ENCODE data around the gene DNAJA3. TPM values are rescaled to one million over a fixed set of nuclear protein-coding genes. Genes with fewer than 3 reads are reported as not detected.
A peak's percentile ranks its signal among the peaks of the same experiment; 100 is the strongest.

The DNAJA3 gene
- total and polyA plus RNA-seq, 4 donors = 24.8 to 38.5 (median 35.5) TPM

DNA sequence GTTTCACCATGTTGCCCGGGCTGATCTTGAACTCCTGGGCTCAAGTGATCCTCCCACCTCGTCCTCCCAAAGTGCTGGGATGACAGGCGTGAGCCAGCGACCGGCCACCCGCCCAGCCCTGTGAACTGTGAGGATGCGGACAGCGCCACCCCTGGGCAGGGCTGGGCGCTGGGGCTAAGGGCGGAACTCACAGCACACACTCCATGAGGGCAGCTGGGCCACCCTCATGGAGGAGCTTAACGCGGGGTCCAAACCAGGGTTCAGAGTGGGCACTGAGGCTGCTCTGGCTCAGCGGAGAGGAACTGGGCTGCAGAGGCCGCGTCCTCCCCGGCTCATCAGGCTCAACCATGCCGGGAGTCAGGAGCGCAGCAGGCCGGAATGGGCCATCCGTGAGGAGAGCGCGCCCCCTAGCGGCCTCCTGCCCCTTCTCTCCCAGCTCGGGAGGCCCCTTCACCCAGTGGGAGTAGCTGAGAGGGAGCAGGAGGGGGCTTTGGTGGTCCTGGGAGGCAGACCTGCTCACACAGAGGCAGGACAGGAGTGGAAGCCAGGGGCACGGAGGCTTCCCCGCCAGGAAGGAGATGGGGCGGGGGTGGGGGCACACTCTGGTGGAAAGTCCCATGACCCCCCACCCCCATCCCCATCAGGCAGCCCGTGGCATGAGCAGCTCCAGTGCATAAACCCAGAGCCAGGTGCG is 23.1 kb upstream of the DNAJA3 start:
- DNase-seq (peak; percentile 84 to 89 (median 87)), ATAC-seq (ENCODE audit: insufficient read depth, low FRiP score) (peak; percentile 73)
- Histone ChIP-seq H3K36me3 (ENCODE audit: control insufficient read depth in 4 of 4, insufficient read depth in 4 of 4, low read length in 4 of 4) (peaks cover 0 to 37% (median 5%) of the 10 kb centered on the region in 4 donors), H3K9me3 (ENCODE audit: control insufficient read depth in 4 of 4, insufficient read depth in 3 of 4, low read length in 3 of 4) (no peaks in the 10 kb centered on the region), H3K4me3 (no peak overlapping the region), H3K27ac (ENCODE audit: low read depth in 1 of 2, low read length in 1 of 2) (no peak overlapping the region), H3K9ac (ENCODE audit: insufficient read depth in 1 of 2, low read length in 2 of 2) (no peak overlapping the region), H3K27me3 (ENCODE audit: control insufficient read depth in 3 of 3, insufficient read depth in 3 of 3, low read length in 2 of 3) (no peaks in the 10 kb centered on the region), H3K4me1 (ENCODE audit: control insufficient read depth in 5 of 5, insufficient read depth in 5 of 5, low read length in 5 of 5) (peaks cover 0 to 5% (median 0%) of the 10 kb centered on the region in 5 donors)
- 32 to 43% methylated on average over 29 of the region's 29 CpGs for WGBS, 2 donors
- TF ChIP-seq, protein P1, sequence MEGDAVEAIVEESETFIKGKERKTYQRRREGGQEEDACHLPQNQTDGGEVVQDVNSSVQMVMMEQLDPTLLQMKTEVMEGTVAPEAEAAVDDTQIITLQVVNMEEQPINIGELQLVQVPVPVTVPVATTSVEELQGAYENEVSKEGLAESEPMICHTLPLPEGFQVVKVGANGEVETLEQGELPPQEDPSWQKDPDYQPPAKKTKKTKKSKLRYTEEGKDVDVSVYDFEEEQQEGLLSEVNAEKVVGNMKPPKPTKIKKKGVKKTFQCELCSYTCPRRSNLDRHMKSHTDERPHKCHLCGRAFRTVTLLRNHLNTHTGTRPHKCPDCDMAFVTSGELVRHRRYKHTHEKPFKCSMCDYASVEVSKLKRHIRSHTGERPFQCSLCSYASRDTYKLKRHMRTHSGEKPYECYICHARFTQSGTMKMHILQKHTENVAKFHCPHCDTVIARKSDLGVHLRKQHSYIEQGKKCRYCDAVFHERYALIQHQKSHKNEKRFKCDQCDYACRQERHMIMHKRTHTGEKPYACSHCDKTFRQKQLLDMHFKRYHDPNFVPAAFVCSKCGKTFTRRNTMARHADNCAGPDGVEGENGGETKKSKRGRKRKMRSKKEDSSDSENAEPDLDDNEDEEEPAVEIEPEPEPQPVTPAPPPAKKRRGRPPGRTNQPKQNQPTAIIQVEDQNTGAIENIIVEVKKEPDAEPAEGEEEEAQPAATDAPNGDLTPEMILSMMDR (IDR thresholded peaks at IDR 0.05; ENCODE audit: control extremely low read depth, extremely low read depth) = peak; percentile 90

DNA sequence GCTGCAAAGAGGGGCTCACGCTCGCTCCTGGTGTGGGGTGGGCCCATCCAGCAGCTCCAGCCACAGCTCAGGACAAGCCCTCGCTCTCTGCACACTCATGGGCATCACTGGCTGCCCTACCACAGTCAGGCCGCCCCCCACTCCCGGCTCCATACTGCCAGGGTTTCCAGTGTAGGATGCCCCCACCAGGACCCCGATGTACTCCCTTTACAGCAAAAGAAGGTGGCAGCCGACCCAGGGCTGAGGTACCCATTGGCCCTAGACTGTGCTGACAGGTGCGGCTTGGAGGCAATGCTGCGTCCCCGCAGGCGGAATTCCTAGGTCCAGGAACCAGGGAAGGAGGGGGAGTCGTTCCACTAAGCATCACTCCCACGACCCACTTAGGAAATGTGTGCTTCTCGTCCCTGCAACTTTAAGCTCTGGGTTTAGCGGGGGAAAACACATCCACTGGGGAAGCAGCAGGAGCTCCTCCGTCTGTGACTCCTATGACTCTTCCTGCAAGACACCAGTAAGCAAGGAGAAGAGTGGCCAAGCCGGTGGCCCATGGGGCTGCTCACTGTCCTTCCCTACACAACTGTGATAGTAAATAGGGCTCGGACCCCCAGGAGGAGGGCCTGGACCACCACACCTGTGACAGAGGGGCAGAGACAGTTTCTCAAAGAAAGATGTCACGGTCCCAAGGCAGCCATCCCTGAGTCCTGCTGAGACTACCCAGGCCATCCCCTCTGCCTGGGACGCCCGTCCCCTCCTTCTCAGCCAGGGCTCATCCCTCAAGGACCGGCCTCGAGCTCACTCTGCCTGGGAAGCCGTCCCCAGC is 22.3 kb upstream of the DNAJA3 start:
- TF ChIP-seq, protein P1 (IDR thresholded peaks at IDR 0.05; ENCODE audit: control extremely low read depth, extremely low read depth) = no peak
- Histone ChIP-seq H3K4me1 (ENCODE audit: control insufficient read depth in 5 of 5, insufficient read depth in 5 of 5, low read length in 5 of 5) (peaks cover 0 to 13% (median 0%) of the 10 kb centered on the region in 5 donors), H3K4me3 (no peak overlapping the region), H3K9me3 (ENCODE audit: control insufficient read depth in 4 of 4, insufficient read depth in 3 of 4, low read length in 3 of 4) (no peaks in the 10 kb centered on the region), H3K27ac (ENCODE audit: low read depth in 1 of 2, low read length in 1 of 2) (no peak overlapping the region), H3K27me3 (ENCODE audit: control insufficient read depth in 3 of 3, insufficient read depth in 3 of 3, low read length in 2 of 3) (no peaks in the 10 kb centered on the region), H3K36me3 (ENCODE audit: control insufficient read depth in 4 of 4, insufficient read depth in 4 of 4, low read length in 4 of 4) (peaks cover 0 to 39% (median 5%) of the 10 kb centered on the region in 4 donors), H3K9ac (ENCODE audit: insufficient read depth in 1 of 2, low read length in 2 of 2) (no peak overlapping the region)
- 88 to 90% methylated on average over 24 of the region's 24 CpGs for WGBS, 2 donors
- no peak for ATAC-seq (ENCODE audit: insufficient read depth, low FRiP score)
- DNase-seq = no peak

GRCh38 chr16:4404247-4404966 is 21.3 kb upstream of the DNAJA3 start:
- Histone ChIP-seq H3K27ac (ENCODE audit: low read depth in 1 of 2, low read length in 1 of 2) (no peak overlapping the region), H3K4me1 (ENCODE audit: control insufficient read depth in 5 of 5, insufficient read depth in 5 of 5, low read length in 5 of 5) (peaks cover 0 to 19% (median 0%) of the 10 kb centered on the region in 5 donors), H3K9me3 (ENCODE audit: control insufficient read depth in 4 of 4, insufficient read depth in 3 of 4, low read length in 3 of 4) (no peaks in the 10 kb centered on the region), H3K9ac (ENCODE audit: insufficient read depth in 1 of 2, low read length in 2 of 2) (no peak overlapping the region), H3K27me3 (ENCODE audit: control insufficient read depth in 3 of 3, insufficient read depth in 3 of 3, low read length in 2 of 3) (no peaks in the 10 kb centered on the region), H3K36me3 (ENCODE audit: control insufficient read depth in 4 of 4, insufficient read depth in 4 of 4, low read length in 4 of 4) (peaks cover 0 to 39% (median 5%) of the 10 kb centered on the region in 4 donors), H3K4me3 (no peak overlapping the region)
- DNase-seq (no peak), ATAC-seq (ENCODE audit: insufficient read depth, low FRiP score) (no peak)
- WGBS, 2 donors = 81 to 84% methylated on average over 20 of the region's 20 CpGs
- TF ChIP-seq, protein P1 (IDR thresholded peaks at IDR 0.05; ENCODE audit: control extremely low read depth, extremely low read depth) = no peak

Data from lung (tissue), 12 donors.